Activated T-helper 17 cell treated with anti-CD3 and anti-CD28 coated beads, Interleukin-2, amount 50 U/mL, for 72 hours (primary cell): ENCODE data around the gene SEMA4D. TPM values are rescaled to one million over a fixed set of nuclear protein-coding genes. Genes with fewer than 3 reads are reported as not detected.

Experiments used
- ATAC-seq: fragments of 150-1000 bp; cut with Tn5 transposase; replicated peaks from 2 replicates; pipeline ENCODE4 v1.10.0; 2021; ENCODE audit warnings: mild to moderate bottlenecking, moderate library complexity
- H3K27ac Mint-ChIP-seq: one replicate; pipeline ENCODE4 v1.8.0; 2022; ENCODE audit warnings: mixed read lengths
- H3K27me3 Mint-ChIP-seq: one replicate; pipeline ENCODE4 v1.8.0; 2022; ENCODE audit warnings: mixed read lengths
- H3K36me3 Mint-ChIP-seq: one replicate; pipeline ENCODE4 v1.8.0; 2022; ENCODE audit warnings: low read depth, mild to moderate bottlenecking, mixed read lengths
- H3K4me1 Mint-ChIP-seq: one replicate; pipeline ENCODE4 v1.8.0; 2022; ENCODE audit warnings: mixed read lengths
- H3K4me3 Mint-ChIP-seq: one replicate; pipeline ENCODE4 v1.8.0; 2022; ENCODE audit warnings: mild to moderate bottlenecking, mixed read lengths
- H3K9me3 Mint-ChIP-seq: one replicate; pipeline ENCODE4 v1.8.0; 2022; ENCODE audit warnings: mixed read lengths
- total RNA-seq, 2 donors: library from RNA; stranded (reverse); gene quantifications; one replicate each; pipeline ENCODE4 v1.2.3, GENCODE V29; 2022

Gene SEMA4D
- total RNA-seq: 100 to 1,000 TPM; 167 to 263 TPM

GRCh38 chr9:89497978-89498851, at the start of gene SEMA4D:
Gene SEMA4D (minus strand): TSS chr9:89498113. CDS start chr9:89405456, 92,657 bp downstream.
- ATAC-seq: peak; percentile 64
- no peaks in the 10 kb centered on the region for H3K9me3 Mint-ChIP-seq
- peak within 1 kb of the TSS; percentile 98 for H3K4me3 Mint-ChIP-seq
- H3K36me3 Mint-ChIP-seq: peaks cover 44% of the 10 kb centered on the region
- H3K27ac Mint-ChIP-seq: peak within 1 kb of the TSS; percentile 96
- peaks cover 44% of the 10 kb centered on the region for H3K4me1 Mint-ChIP-seq
- no peaks in the 10 kb centered on the region for H3K27me3 Mint-ChIP-seq

GRCh38 chr9:89547000-89547399, 49.1 kb upstream of the SEMA4D start:
- peaks cover 5% of the 10 kb centered on the region for H3K9me3 Mint-ChIP-seq
- H3K4me1 Mint-ChIP-seq: peaks cover 9% of the 10 kb centered on the region
- H3K27me3 Mint-ChIP-seq: no peaks in the 10 kb centered on the region
- H3K36me3 Mint-ChIP-seq: no peaks in the 10 kb centered on the region
- H3K27ac Mint-ChIP-seq: no peak overlapping the region
- no peak for ATAC-seq
- H3K4me3 Mint-ChIP-seq: no peak overlapping the region

- Mint-ChIP-seq H3K36me3 (no peaks in the 10 kb centered on the region), H3K27ac (no peak overlapping the region), H3K9me3 (peaks cover 5% of the 10 kb centered on the region), H3K4me1 (peaks cover 16% of the 10 kb centered on the region), H3K4me3 (no peak overlapping the region), H3K27me3 (no peaks in the 10 kb centered on the region)
- no peak for ATAC-seq
Measured at GRCh38 chr9:89544279-89544661, 46.4 kb upstream of the SEMA4D start.

- no peak overlapping the region for H3K4me3 Mint-ChIP-seq
- no peaks in the 10 kb centered on the region for H3K36me3 Mint-ChIP-seq
- ATAC-seq: no peak
- peaks cover 5% of the 10 kb centered on the region for H3K9me3 Mint-ChIP-seq
- H3K27ac Mint-ChIP-seq: peak overlapping the region; percentile 20
- peaks cover 18% of the 10 kb centered on the region for H3K4me1 Mint-ChIP-seq
- H3K27me3 Mint-ChIP-seq: no peaks in the 10 kb centered on the region
Measured at GRCh38 chr9:89543621-89544278, 45.8 kb upstream of the SEMA4D start.

- ATAC-seq: no peak
- Mint-ChIP-seq H3K27me3 (no peaks in the 10 kb centered on the region), H3K27ac (no peak overlapping the region), H3K4me1 (peaks cover 18% of the 10 kb centered on the region), H3K9me3 (peaks cover 5% of the 10 kb centered on the region), H3K36me3 (no peaks in the 10 kb centered on the region), H3K4me3 (no peak overlapping the region)
Measured at GRCh38 chr9:89543111-89543510, 45.2 kb upstream of the SEMA4D start.

GRCh38 chr9:89542401-89543021, 44.6 kb upstream of the SEMA4D start:
- Mint-ChIP-seq H3K4me1 (peaks cover 18% of the 10 kb centered on the region), H3K9me3 (peaks cover 5% of the 10 kb centered on the region), H3K4me3 (no peak overlapping the region), H3K36me3 (no peaks in the 10 kb centered on the region), H3K27me3 (no peaks in the 10 kb centered on the region), H3K27ac (no peak overlapping the region)
- ATAC-seq: no peak

GRCh38 chr9:89541798-89542197, 43.9 kb upstream of the SEMA4D start:
- Mint-ChIP-seq H3K27me3 (no peaks in the 10 kb centered on the region), H3K9me3 (peaks cover 5% of the 10 kb centered on the region), H3K4me1 (peaks cover 25% of the 10 kb centered on the region), H3K4me3 (no peak overlapping the region), H3K27ac (peak overlapping the region; percentile 54), H3K36me3 (no peaks in the 10 kb centered on the region)
- ATAC-seq: no peak

GRCh38 chr9:89539374-89539773, 41.5 kb upstream of the SEMA4D start:
- no peak for ATAC-seq
- Mint-ChIP-seq H3K4me1 (peaks cover 44% of the 10 kb centered on the region), H3K36me3 (no peaks in the 10 kb centered on the region), H3K9me3 (no peaks in the 10 kb centered on the region), H3K4me3 (no peak overlapping the region), H3K27me3 (no peaks in the 10 kb centered on the region), H3K27ac (no peak overlapping the region)

GRCh38 chr9:89538871-89539270, 41.0 kb upstream of the SEMA4D start:
- peak overlapping the region; percentile 65 for H3K27ac Mint-ChIP-seq
- H3K36me3 Mint-ChIP-seq: no peaks in the 10 kb centered on the region
- no peak for ATAC-seq
- no peaks in the 10 kb centered on the region for H3K9me3 Mint-ChIP-seq
- H3K4me3 Mint-ChIP-seq: peak overlapping the region; percentile 13
- peaks cover 46% of the 10 kb centered on the region for H3K4me1 Mint-ChIP-seq
- H3K27me3 Mint-ChIP-seq: no peaks in the 10 kb centered on the region

GRCh38 chr9:89537166-89537565, 39.3 kb upstream of the SEMA4D start:
- ATAC-seq: no peak
- no peaks in the 10 kb centered on the region for H3K36me3 Mint-ChIP-seq
- H3K27ac Mint-ChIP-seq: peak overlapping the region; percentile 72
- H3K4me3 Mint-ChIP-seq: peak overlapping the region; percentile 73
- H3K9me3 Mint-ChIP-seq: no peaks in the 10 kb centered on the region
- peaks cover 38% of the 10 kb centered on the region for H3K4me1 Mint-ChIP-seq
- H3K27me3 Mint-ChIP-seq: no peaks in the 10 kb centered on the region

GRCh38 chr9:89536600-89536999, 38.7 kb upstream of the SEMA4D start:
- peak overlapping the region; percentile 72 for H3K27ac Mint-ChIP-seq
- no peaks in the 10 kb centered on the region for H3K9me3 Mint-ChIP-seq
- H3K27me3 Mint-ChIP-seq: no peaks in the 10 kb centered on the region
- peaks cover 36% of the 10 kb centered on the region for H3K4me1 Mint-ChIP-seq
- peak; percentile 58 for ATAC-seq
- peak overlapping the region; percentile 73 for H3K4me3 Mint-ChIP-seq
- no peaks in the 10 kb centered on the region for H3K36me3 Mint-ChIP-seq

GRCh38 chr9:89536145-89536574, 38.2 kb upstream of the SEMA4D start:
- Mint-ChIP-seq H3K4me1 (peaks cover 32% of the 10 kb centered on the region), H3K36me3 (no peaks in the 10 kb centered on the region), H3K9me3 (no peaks in the 10 kb centered on the region), H3K27ac (peak overlapping the region; percentile 72), H3K4me3 (peak overlapping the region; percentile 73), H3K27me3 (no peaks in the 10 kb centered on the region)
- peak; percentile 70 for ATAC-seq

GRCh38 chr9:89535461-89535860, 37.5 kb upstream of the SEMA4D start:
- no peak for ATAC-seq
- H3K27me3 Mint-ChIP-seq: no peaks in the 10 kb centered on the region
- no peaks in the 10 kb centered on the region for H3K9me3 Mint-ChIP-seq
- peaks cover 32% of the 10 kb centered on the region for H3K4me1 Mint-ChIP-seq
- H3K36me3 Mint-ChIP-seq: no peaks in the 10 kb centered on the region
- peak overlapping the region; percentile 73 for H3K4me3 Mint-ChIP-seq
- peak overlapping the region; percentile 72 for H3K27ac Mint-ChIP-seq

GRCh38 chr9:89534515-89535287, 36.8 kb upstream of the SEMA4D start:
- H3K36me3 Mint-ChIP-seq: no peaks in the 10 kb centered on the region
- H3K27me3 Mint-ChIP-seq: no peaks in the 10 kb centered on the region
- ATAC-seq: no peak
- H3K4me3 Mint-ChIP-seq: peak overlapping the region; percentile 73
- no peaks in the 10 kb centered on the region for H3K9me3 Mint-ChIP-seq
- peak overlapping the region; percentile 7 for H3K27ac Mint-ChIP-seq
- peaks cover 36% of the 10 kb centered on the region for H3K4me1 Mint-ChIP-seq
